Esophagus muscularis mucosa (tissue), 3 donors: ENCODE measurements around the gene KLHL14.

Source experiments
- POLR2A ChIP-seq: fragments of 450-650 bp; IDR thresholded peaks from one replicate; pipeline ENCODE4 v1.6.1; 2017; ENCODE audit warnings: antibody characterized with exemption, moderate library complexity, mild to moderate bottlenecking, low read depth
- TF ChIP-seq, protein P1 (sequence below), 3 experiments: fragments of 200-600 bp in 2 of 3; fragments of 450-650 bp in 1 of 3; sonication (generic) in 2 of 3; IDR thresholded peaks; one replicate each; pipeline ENCODE4 v1.5.1; 2017 to 2019; ENCODE audit warnings: antibody characterized with exemption in 3 of 3, mild to moderate bottlenecking in 2 of 3, moderate library complexity in 1 of 3

- TF ChIP-seq, protein P1, sequence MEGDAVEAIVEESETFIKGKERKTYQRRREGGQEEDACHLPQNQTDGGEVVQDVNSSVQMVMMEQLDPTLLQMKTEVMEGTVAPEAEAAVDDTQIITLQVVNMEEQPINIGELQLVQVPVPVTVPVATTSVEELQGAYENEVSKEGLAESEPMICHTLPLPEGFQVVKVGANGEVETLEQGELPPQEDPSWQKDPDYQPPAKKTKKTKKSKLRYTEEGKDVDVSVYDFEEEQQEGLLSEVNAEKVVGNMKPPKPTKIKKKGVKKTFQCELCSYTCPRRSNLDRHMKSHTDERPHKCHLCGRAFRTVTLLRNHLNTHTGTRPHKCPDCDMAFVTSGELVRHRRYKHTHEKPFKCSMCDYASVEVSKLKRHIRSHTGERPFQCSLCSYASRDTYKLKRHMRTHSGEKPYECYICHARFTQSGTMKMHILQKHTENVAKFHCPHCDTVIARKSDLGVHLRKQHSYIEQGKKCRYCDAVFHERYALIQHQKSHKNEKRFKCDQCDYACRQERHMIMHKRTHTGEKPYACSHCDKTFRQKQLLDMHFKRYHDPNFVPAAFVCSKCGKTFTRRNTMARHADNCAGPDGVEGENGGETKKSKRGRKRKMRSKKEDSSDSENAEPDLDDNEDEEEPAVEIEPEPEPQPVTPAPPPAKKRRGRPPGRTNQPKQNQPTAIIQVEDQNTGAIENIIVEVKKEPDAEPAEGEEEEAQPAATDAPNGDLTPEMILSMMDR (IDR thresholded peaks at IDR 0.05) = no peak
- TF ChIP-seq POLR2A = no peak
Measured at GRCh38 chr18:32724071-32724749, 48.6 kb downstream of the KLHL14 start.
